Measurements from ENCODE around the gene GMPPA.

The GMPPA gene

DNA sequence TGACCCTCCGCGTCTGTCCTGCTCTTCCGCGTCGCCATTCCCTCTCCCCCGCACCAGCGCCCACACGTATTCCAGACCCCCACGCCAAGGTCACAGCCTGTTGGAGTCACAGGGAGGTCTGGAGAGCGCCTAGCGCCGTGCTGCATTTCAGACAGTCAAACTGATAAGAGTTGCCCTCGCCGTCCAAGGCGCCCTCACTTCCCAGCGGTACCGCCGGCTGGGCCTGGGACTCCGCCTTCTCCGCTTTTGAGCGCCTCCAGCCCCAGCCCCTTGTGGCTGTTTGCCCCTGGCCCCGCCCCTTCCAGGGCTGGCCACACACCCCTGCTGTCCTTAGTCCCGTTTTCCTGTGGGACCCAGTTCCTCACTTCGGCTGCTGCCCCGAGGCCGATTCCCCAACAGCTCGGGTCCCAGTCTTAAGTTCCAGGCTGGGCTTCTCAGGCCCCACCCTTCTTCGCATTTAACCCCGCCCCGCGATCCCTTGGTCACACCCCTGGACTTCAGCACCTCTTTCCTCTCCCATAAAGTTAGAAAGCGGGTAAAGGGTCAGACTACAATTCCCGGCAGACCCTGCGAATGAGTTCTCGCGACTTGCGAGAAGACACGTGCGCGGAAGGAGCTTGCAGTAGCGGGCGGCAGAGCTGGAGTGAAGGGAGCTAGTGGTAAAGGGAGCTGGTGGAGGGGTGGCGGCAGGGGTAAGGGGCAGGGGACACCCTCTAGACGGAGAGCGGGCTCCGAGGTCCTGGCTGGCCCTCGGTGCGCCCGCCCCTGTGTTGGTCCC is at the start of gene GMPPA:
GMPPA (plus strand) TSS at position 612 of the 778 bp plus-strand sequence. CDS start 1,085 bp downstream, outside the sequence.
- DNase-seq, result peak; percentile 88 to 92

DNA sequence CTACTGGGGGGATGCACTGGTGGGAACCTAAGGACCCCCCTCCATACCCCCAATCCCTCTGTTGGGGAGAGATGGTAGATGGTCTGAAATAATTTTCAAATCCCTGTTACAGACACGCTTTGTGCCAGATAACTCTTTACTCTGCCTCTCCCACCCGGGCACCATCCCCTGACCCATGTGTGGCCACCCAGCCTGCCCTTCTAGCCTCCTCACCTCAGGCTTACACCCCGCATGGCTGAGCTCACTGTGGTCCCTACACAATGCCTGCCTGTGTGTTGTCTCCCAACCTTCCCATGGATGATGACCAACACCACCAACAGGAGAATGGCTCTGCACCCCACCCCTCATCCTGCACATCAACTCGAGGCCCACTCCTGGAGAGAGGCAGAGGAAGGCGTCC is 49.1 kb upstream of the GMPPA start:
- DNase-seq, result no peak

DNA sequence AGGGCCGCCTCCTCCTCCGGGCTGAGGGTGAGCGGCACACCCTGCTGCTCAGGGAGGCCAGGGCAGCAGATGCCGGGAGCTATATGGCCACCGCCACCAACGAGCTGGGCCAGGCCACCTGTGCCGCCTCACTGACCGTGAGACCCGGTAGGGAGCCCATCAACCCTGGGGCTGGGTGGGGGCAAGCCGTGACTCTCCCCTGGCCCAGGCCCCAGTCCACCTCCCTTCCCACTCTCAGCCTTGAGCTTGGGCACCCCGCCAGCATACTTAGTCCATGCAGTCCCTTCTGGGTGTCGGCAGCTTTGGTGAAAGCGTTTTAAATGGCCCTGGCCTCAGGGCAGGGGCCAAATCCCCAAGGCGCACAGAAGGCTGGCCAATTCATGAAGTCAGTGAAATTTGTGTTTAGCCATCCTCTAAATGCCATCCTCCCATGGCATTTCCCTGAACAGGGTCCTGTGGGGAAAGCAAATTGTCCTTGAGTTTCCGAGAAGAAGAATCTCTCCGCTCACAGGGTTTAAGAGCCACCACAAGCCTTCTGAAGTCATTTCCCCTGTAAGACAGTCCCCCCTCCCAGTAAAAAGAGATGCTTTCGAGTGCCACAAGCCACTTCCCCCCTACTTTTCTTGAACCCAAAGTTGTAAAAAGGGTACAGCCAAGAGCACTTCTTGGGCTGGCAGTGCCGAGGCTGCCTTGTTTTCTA is 46.9 kb upstream of the GMPPA start:
- DNase-seq, result peak in 1 of 2 donors; percentile 41

DNA sequence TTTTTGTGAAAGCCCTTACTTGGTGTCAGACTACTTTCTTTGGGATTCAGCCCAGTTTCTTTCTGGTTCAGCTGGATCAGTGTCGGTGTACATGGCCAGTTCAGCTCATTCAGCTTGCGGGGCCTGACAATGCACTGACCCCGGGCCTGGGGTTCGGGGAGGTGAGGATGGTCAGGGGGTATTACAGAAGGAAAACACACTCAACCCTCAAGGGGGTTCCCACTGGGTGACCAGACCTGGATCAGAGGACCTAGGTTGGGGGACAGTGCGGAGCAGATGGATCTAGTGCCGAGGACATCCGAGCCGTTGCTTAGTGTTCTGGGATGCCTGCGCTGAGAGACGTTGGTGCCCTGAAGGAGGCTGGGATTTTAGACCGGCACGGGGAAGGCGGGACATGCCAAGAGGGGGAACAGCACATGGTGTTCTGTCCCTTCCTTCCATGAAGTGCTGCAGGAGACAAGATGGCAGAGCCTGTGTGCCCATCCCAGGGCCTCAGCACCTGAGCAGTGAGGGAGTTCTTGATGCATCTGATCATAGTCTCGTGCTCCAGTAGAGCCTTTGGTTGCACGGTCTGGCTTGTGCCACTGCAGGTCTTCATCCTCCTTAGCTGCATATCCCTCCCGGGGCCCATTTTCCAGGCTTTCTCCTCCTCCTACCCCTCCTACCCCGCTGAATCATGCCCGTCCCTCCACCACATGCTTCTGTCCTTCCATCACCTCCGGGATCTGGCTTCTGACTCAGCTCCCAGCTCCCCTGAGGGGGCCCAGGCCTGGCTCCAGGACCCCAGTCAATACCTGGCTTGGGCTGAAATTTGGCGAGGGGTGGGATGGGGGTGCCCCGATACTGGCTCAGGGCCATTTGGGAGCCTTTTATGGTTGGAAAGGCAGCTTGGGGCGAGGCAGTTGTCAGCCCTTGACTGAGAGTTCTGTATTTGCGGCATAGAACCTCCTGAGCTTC is 46.1 kb upstream of the GMPPA start:
- peak in 1 of 2 donors; percentile 16 for DNase-seq

DNA sequence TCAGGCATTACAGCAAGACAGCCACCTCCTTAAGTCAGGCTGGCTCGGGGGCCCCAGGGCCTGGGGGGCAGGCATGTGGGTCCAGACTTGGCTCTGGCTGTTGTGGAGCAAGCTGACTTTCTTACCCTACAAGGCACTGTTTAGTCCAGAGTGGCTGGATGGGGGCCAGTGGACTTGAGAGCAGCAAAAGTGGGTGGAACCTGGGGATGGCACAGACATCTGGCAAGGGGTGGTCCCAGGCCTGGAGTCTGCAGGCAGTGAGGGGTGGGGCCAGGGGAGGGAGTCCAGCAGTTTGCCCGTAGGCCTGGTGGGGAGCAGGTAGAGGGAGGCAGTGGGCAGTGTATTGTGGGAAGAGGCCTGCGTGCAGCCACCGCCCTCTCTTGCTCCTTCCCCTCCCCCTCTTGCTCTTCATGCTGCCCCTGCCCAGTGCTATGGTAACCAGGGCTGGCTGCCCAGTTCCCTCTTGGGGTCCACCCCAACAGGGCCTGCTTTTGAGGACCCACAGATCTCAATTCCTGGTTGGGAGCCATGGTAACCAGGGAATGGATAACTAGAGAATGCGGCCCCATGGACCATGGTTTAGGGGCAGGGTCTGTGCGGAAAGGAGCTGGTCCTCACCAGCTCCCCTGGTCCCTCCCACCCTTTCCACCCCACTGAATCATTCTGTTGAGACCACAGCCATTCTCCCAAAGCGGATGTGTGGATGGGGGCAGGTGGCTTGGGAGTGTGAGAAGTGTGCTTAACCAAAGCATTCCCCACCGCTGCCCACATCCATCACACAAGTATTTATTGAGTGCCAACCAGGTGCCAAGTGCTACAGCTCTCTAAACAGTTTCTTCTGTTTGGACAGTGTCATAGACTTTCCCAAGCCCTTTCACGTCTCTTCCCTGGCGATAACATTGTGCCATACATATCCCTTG is 44.8 kb upstream of the GMPPA start:
- peak in 1 of 2 donors; percentile 21 for DNase-seq

DNA sequence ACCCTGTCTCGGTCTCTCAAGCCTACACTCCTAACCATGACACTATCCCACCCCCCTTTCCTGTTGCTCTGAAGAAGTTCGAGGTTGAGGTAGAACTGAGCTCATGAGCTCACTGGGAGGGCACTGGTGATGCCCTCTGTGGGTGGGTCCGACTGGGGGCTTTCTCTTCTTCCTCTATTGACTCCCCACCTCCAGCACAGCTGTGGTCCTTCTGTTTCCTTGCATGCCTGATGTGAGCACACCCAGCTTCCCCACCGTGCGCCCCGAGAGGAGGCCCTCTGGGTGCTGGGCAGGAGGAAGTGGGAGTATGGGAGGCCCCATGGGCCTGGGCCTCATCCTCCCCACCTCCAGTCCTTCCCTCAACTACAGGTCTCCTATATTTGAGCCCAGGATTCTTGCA is 43.1 kb upstream of the GMPPA start:
- DNase-seq, result no peak

DNA sequence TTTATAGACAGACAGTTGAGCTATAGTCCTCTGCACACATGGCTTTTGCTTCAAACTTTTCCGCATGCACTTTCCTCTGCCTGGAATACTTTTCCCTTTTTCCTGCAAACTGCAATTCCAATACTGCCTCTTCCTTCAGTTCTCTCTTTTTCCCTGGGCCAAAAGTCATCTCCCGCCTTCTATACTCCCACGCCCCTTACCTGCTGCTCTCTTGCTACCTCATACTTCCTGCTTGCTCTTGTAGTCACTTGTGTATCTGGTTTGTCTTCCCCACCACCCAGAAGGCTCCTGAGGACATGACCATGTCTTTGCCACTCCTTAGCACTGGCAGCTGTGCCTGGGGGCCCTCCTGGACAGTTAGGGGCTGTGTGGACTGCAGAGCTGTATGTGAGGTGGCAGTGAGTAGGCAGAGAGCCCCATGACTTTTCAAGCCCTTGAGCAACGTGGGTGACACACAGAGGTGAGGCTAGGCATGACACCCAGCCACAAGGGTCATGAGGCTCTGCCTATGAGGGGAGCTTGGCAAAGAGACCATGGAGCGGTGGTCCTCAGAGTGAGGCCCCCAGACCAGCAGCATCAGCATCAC is 40.8 kb upstream of the GMPPA start:
- no peak for DNase-seq

DNA sequence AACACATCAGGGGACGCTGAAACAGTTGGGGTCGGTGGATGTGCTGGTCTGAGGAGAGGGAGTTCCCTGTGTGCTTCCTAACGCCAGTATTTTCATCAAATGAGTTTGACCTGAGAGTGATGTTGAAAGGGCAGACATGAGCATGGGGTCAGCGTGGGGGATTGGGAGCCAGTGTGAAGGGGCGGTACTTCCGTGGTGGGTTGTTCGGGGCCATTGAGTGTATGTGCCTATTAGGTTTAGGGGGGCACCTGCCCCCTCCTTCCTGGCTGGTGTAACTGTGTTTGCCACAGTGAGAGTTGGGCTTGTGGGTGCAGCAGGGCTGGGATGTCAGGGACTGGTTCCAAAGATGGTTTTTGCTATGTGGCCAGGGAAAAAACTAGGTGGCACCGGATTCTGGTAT is 39.7 kb upstream of the GMPPA start:
- no peak for DNase-seq

DNA sequence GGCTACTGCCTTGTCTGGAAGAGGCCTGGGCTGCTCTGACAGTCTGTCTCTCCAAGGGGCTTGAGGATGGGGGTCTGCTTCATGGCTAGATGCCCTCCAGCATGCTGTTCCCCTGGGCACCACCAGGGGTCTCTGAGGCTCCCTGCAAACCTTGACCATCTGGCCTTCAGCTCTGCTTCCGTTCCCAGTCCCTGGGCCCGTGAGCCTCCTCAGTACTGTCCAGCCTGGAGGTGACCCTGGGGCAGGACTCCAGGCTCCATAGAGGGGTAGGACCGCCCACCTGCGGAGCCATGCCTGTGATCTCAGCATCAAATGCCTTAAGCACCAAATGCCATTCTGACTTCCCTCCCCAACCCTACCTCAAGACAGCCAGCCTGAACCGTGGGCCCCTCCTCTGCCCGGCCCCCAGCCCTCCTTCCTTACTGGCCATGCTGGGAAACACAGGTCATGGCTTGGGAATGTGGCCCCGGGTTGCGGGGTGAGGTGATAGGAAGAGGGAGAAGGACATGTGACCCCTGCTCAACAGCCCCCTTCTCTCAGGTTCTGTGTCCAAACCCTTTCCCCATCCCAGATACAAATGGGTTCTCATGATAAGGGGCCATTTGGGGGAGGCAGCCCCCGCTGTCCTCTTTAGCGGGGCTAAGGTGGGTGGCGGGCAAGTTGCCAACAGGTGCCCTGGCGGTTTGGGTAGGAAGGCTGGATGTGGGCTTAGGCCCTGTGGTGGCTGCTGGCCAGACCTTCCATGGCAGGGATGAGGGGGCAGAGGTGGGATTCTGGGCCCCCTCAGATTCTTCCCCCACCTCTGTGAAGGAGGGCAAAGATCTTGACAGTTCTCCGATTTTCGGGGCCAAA is 39.0 kb upstream of the GMPPA start:
- DNase-seq, result no peak

DNA sequence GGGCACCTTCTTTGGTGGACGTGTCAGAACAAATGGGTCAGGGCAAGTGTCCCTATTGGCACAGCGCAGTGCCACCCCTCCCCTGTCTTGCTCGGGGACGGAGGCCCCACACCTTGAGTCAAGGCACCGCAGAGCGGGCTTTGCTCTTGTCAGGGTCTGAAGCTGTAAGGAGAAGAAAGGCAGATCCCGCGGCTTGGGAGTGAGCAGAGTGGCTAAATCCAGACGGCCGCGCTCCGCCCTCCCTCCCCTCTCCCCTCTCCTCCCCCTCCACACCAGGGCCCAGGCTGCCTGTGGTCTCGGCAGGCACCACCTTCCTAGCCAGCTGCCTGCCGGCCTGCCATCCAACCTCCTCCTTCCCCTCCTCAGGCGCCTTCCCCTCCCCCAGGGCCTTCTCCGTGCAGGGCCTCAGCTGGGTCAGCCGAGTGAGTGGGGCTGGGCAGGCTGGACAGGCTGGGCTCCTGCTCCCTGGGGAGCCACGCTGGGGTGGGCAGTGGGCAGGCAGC is 38.2 kb upstream of the GMPPA start:
- DNase-seq, result peak in 1 of 2 donors; percentile 42

DNA sequence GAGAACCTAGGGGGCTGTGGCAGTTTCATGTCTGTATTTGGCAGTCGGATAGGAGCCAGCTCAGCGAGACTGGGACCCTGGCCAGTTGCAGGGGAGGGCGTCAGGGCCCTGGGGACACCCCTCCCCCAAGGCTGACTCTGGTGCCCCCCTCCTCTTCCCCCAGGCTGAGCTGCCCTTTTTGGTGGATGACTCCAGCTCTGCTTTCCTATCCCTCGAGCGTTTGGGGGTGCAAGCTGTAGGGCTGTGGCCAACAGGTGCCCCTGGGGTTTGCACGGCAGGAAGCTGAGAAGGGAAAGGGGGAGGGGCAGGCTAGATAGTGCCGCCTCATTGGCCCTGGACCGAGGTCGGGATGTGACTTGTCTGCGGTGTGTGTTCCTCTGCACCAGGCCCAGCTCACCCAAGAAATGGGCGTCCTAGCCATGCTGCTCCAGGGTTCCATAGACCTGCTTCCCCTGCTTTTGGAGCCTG is 37.6 kb upstream of the GMPPA start:
- DNase-seq, result no peak

DNA sequence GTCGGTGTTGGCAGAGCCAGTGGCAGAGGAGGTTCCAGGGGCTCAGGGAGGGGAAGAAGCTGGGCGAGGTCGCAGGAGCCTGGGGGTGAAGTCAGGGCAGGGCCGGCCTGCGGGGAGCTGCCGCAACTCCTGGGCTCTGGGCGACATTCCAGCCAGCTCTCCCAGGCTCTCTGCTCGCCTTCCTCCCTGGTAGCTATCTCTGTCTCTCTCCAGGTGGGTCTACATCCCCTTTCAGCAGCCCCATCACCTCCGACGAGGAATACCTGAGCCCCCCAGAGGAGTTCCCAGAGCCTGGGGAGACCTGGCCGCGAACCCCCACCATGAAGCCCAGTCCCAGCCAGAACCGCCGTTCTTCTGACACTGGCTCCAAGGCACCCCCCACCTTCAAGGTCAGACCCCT is 37.0 kb upstream of the GMPPA start:
- DNase-seq, result no peak

DNA sequence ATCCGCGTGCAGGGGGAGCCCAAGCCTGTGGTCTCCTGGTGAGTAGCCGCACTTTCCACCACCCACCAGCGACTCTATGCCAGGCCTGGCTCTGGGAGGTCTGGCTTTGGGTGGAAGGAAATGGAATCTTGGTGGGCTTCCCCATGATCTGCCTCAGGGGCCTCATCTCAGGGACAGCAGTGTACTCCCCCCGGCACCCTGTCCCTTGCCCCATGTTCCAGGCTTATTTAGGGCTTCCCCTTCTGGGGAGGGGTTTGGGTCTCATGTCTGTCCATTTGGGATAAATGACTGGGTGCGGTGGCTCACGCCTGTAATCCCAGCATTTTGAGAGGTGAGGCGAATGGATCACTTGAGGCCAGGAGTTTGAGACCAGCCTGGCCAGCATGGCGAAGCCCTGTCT is 36.3 kb upstream of the GMPPA start:
- no peak for DNase-seq

DNA sequence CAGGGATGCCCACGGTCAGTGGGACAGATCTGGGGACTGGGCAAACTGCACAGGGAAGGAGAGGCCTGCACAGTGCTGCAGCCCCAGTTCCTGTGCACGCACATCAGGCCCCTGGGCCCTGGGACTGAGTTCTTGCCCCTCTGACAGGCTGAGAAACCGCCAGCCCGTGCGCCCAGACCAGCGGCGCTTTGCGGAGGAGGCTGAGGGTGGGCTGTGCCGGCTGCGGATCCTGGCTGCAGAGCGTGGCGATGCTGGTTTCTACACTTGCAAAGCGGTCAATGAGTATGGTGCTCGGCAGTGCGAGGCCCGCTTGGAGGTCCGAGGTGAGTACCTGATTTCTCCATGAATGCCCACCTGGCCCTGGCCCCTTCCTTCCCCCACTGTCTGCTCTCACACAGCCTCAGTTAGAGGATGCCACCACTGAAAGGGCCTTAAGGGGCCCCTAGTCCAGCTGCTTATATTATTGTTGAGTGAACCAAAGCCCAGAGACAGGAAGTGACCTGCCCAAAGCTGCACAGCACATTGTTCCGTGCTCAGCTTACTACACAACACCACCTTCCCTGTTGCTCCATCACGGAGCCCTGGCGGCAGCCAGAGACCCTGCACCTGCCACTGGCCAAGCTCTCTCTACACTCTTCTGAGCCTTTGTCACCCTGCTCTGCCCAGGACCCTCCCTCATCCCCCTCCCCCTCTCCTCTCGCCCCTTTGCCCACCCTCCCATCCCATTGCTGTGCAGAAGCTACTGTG is 34.2 kb upstream of the GMPPA start:
- DNase-seq, result no peak

DNA sequence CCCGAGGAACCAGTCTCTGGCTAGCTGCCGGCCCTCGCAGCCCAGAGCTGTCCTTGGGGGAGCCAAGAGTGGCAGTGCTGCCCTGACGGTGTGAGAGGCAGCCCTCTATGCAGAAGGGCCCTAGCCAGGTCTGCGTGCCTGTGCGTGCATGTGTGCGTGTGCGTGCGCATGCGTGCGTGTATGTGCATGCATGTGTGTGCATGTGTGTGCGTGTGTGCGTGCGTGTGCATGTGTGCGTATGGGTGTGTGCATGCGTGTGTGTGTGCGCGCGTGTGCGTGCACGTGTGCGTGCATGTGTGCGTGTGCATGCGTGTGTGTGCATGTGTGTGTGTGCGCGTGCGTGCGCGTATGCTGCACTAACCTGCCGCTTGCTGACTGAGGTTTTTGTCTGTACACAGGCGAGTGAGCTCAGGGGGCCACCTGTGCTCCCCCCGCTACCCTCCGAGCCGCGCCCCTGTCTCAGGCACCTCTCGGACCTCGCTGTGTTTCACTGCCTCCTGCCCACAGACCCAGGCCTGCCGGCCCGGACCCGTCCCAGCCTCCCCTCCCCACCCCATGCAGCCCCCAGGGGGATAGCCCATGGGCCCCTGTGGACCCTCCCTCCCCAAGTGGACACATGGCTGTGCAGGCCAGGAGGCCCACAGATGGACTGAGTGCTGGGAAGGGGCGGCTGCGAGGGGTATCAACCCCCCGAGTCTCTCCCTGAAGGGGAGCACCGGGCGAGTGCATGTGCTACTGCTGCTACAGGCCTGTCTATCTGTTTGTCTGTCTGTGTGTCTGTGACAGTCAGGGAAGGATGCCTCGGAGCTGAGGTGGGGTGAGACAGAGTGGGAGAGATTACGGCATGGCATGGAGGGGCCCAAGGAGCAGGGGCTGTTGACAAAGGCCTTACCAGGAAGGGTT is 32.8 kb upstream of the GMPPA start:
- no peak for DNase-seq

DNA sequence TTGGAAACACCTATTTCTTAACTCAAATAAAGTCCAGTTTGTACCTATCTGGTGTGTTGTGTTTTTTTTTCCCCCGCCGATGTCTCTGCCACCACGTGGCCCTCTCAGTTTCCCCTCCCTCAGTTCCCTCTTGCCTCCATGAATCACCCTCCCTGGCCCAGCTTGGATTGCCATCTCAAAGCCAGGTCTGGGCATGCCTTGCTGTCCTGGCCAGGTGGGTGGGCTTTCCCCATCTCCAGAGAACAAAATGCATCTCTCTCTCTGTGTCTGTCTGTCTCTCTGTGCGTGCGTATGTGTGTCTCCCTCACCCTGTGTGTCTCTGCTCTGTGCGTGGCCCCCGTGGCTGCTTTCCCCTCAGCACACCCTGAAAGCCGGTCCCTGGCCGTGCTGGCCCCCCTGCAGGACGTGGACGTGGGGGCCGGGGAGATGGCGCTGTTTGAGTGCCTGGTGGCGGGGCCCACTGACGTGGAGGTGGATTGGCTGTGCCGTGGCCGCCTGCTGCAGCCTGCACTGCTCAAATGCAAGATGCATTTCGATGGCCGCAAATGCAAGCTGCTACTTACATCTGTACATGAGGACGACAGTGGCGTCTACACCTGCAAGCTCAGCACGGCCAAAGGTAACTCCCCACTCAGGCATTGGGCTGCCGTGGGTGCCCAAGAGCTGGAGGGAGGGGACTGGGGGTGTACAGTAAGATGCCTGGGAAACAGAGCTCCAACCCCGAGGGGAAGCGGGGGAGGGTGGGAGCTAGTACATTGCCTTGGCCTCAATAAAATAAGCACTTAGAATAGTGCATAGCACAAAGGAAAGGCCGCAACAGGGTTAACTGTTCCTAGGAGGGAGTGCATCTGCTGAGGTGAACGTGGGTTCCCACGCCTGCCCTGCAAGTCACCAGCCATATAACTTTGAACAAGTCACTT is 31.6 kb upstream of the GMPPA start:
- DNase-seq, result no peak

DNA sequence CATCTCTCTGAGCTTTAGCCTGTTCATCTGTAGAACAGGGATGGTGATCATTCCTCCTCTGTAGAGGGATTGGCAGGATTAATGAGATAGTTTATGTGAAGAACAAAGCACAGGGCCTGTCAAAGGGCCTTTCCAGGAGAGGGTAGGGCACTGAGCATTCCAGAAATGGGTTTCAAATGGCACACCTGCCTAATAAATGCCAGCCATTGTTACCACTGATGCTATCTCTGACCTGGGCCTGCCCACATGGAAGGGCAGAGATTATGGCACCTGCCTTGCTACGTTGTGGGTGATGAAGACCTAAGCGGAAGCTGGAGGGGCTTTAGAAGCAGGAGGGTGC is 31.0 kb upstream of the GMPPA start:
- no peak for DNase-seq

Data from hippocampal formation (tissue), 2 donors.